IPS DF 19.7 (cell line): Measurements from ENCODE around the gene ARHGAP42.

Source experiments
- DNase-seq: peaks from one replicate; pipeline ENCODE4 v3.0.0-alpha.2; 2013; ENCODE audit warnings: low read depth, low spot score

Gene ARHGAP42

GRCh38 chr11:100918551-100919500 is 231.7 kb downstream of the ARHGAP42 start:
- DNase-seq: no peak

- DNase-seq: no peak
These were observed 233.5 kb downstream of the ARHGAP42 start for GRCh38 chr11:100920593-100920992.

GRCh38 chr11:100922121-100922520 is 235.0 kb downstream of the ARHGAP42 start:
- no peak for DNase-seq

- no peak for DNase-seq
These were observed 236.5 kb downstream of the ARHGAP42 start for GRCh38 chr11:100923555-100923954.

GRCh38 chr11:100925935-100926334 is 238.8 kb downstream of the ARHGAP42 start:
- DNase-seq: no peak

- DNase-seq: no peak
These were observed 240.5 kb downstream of the ARHGAP42 start for GRCh38 chr11:100927579-100927978.

GRCh38 chr11:100928426-100928825 is 241.3 kb downstream of the ARHGAP42 start:
- no peak for DNase-seq

GRCh38 chr11:100929377-100929776 is 242.3 kb downstream of the ARHGAP42 start:
- DNase-seq: no peak

- DNase-seq: no peak
These were observed 243.2 kb downstream of the ARHGAP42 start for GRCh38 chr11:100930185-100930778.

GRCh38 chr11:100932474-100933100 is 245.5 kb downstream of the ARHGAP42 start:
- no peak for DNase-seq

GRCh38 chr11:100936781-100937180 is 249.7 kb downstream of the ARHGAP42 start:
- DNase-seq: no peak

- no peak for DNase-seq
These were observed 252.5 kb downstream of the ARHGAP42 start for GRCh38 chr11:100939571-100939970.

GRCh38 chr11:100940111-100940510 is 253.0 kb downstream of the ARHGAP42 start:
- no peak for DNase-seq

- DNase-seq: no peak
These were observed 253.9 kb downstream of the ARHGAP42 start for GRCh38 chr11:100941033-100941432.

- no peak for DNase-seq
These were observed 254.9 kb downstream of the ARHGAP42 start for GRCh38 chr11:100942016-100942415.

- no peak for DNase-seq
These were observed 261.8 kb downstream of the ARHGAP42 start for GRCh38 chr11:100948936-100949335.

- no peak for DNase-seq
These were observed 262.4 kb downstream of the ARHGAP42 start for GRCh38 chr11:100949443-100949842.

- DNase-seq: no peak
These were observed 268.2 kb downstream of the ARHGAP42 start for GRCh38 chr11:100955318-100955717.

- DNase-seq: no peak
These were observed 269.3 kb downstream of the ARHGAP42 start for GRCh38 chr11:100956351-100956750.

- no peak for DNase-seq
These were observed 270.4 kb downstream of the ARHGAP42 start for GRCh38 chr11:100957499-100957898.

GRCh38 chr11:100961633-100962032 is 274.5 kb downstream of the ARHGAP42 start:
- no peak for DNase-seq

GRCh38 chr11:100963375-100963774 is 276.3 kb downstream of the ARHGAP42 start:
- DNase-seq: no peak
